Liver (tissue), 3 donors: ENCODE results near the gene MKNK1.

Source experiments
- ATF3 ChIP-seq: IDR thresholded peaks from 2 replicates; pipeline ENCODE4 v1.6.1; 2016; ENCODE audit warnings: antibody characterized with exemption
- HNF4G ChIP-seq: IDR thresholded peaks from 2 replicates; pipeline ENCODE4 v1.6.1; 2016; ENCODE audit warnings: antibody characterized with exemption
- TF ChIP-seq, protein P1 (sequence below): fragments of 150-350 bp; IDR thresholded peaks from 2 replicates; pipeline ENCODE4 v1.5.1; 2017; ENCODE audit warnings: improper control_type of control experiment, low read depth, low read length; ENCODE audit not compliant: missing input control
- donor health status: healthy.
- donor health status: healthy.

- no peak for TF ChIP-seq ATF3
- TF ChIP-seq, protein P1, sequence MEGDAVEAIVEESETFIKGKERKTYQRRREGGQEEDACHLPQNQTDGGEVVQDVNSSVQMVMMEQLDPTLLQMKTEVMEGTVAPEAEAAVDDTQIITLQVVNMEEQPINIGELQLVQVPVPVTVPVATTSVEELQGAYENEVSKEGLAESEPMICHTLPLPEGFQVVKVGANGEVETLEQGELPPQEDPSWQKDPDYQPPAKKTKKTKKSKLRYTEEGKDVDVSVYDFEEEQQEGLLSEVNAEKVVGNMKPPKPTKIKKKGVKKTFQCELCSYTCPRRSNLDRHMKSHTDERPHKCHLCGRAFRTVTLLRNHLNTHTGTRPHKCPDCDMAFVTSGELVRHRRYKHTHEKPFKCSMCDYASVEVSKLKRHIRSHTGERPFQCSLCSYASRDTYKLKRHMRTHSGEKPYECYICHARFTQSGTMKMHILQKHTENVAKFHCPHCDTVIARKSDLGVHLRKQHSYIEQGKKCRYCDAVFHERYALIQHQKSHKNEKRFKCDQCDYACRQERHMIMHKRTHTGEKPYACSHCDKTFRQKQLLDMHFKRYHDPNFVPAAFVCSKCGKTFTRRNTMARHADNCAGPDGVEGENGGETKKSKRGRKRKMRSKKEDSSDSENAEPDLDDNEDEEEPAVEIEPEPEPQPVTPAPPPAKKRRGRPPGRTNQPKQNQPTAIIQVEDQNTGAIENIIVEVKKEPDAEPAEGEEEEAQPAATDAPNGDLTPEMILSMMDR: no peak
- no peak for TF ChIP-seq HNF4G
These were observed 82.7 kb downstream of the MKNK1 start for GRCh38 chr1:46521414-46521813.
